NCI-H128 (cell line): ENCODE data around the gene FAM219B.
A peak's percentile ranks its signal among the peaks of the same experiment; 100 is the strongest.
"Not testable (repeated sequence)": the region's sequence is repeated elsewhere in the genome, so short reads cannot be mapped to it uniquely, and the experiment has no call there.

ENCODE experiments used
- DNase-seq: peaks from one replicate; lab custom pipeline; 2025; ENCODE audit not compliant: unreplicated experiment; lab: John Stamatoyannopoulos, UW

FAM219B gene

DNA sequence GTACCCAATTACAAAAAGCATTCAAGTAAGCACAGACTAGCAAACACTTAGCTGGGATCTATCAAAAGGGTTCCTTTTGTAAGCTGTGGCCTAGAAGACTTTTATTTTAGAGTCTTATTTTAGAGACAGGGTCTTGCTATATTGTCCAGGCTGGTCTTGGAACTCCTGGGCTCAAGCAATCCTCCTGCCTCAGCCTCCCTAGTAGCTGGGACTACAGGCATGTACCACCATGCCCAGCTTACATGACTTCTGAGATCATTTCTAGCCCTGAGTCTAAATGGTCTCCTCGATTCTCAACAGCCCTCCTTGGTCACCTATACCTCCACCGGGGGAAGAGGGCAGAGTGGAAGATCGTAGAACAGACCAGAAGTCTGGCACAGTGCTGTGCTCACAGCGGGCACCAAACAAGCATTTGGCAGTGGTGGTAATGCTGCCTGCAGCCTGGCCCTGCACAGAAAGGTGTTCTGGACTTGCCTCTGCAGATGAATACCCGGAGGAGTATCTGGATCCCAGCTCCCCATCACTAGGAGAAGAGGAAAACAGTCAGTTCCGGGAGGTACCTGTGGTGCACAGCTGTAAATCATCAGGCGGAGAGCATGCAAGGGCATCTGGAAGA is 2.4 kb downstream of the FAM219B start:
- DNase-seq = no peak

DNA sequence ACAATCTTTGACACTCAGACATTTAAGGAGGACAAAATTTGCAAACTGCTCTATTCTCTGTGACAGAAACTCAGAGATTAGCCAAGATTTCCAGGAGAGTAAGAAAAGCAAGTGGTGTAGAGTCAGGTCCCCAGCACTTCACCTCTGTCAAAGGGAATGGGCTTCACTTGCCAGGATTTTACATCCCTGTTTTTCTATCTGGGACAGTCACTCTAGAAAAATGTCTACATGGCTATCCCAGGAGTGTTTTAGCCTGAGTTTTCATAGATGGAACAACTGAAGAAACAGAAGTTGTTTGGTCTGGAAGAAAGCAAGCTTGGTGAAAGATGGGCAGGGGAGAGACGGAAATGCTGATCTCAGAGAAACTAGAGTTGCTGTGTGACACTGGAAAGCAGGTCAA is 3.0 kb downstream of the FAM219B start:
- DNase-seq = no peak

- DNase-seq = no peak
These were observed 4.2 kb downstream of the FAM219B start for GRCh38 chr15:74902295-74903075.

GRCh38 chr15:74901612-74902063 is 5.0 kb downstream of the FAM219B start:
- DNase-seq = peak; percentile 3

GRCh38 chr15:74897300-74897701 is 9.3 kb downstream of the FAM219B start:
- DNase-seq = no peak

DNA sequence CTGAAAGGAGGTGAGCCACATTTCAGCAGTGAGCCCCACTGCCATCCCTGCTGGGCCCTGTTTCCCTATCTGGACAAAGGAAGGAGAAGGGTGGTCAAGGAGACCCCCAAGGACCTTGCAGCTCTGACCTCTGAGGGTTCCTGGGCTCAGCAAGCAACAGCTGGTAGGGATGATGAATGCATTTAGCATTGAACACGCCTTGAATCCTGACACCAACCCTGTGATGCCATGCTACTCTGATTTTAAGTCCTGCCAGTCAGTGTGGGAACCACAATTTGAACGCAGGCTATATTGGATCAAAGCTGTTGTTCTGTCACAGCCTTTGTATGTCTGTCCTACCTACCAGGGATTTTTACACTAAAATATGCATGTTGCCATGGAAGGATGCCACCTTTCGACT is 10.3 kb downstream of the FAM219B start:
- no peak for DNase-seq

- DNase-seq = no peak
These were observed 10.8 kb downstream of the FAM219B start for GRCh38 chr15:74895830-74896229.

GRCh38 chr15:74894383-74894782 is 12.3 kb downstream of the FAM219B start:
- not testable (repeated sequence) for DNase-seq

- no peak for DNase-seq
These were observed 13.0 kb downstream of the FAM219B start for GRCh38 chr15:74893627-74894026.

GRCh38 chr15:74892931-74893330 is 13.7 kb downstream of the FAM219B start:
- DNase-seq = no peak

DNA sequence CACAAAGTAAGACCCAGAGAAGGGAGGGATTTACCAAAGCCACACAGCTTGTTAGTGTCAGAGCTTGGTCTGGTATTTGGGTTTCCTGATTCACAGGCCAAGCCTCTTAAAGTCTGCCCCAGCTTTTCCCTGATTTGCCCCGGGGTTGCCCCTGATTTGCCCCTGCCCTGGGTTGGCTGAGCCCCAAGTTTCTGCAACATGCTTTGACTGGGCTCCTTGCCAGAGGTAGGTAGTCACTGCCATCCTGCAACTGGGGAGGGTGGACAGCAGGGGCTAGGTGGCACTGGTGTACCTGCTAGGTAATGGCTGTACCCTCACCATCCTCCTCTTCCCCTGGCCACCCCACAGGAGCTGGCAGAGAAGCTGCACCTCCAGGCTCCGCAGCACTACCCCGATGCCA is 14.3 kb downstream of the FAM219B start:
- DNase-seq = no peak

DNA sequence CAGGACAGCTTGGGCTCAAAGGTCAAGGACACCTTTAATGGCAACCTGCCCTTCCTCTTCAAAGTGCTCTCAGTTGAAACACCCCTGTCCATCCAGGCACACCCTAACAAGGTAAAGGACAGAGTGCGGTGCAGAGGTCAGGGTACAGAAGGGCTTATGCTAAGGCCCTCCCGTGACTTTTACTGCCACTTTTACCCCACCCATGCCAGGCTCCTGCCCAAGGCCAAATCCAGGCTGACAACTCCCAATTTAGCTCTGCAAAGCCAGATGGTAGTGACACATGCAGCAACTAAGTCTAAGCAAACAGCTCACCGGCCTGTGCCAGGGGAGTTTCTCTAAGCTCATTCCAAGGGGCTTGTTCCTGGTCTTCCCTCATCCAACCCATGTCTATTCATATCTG is 15.2 kb downstream of the FAM219B start:
- no peak for DNase-seq

GRCh38 chr15:74890665-74890960 is 16.0 kb downstream of the FAM219B start:
- DNase-seq = no peak

DNA sequence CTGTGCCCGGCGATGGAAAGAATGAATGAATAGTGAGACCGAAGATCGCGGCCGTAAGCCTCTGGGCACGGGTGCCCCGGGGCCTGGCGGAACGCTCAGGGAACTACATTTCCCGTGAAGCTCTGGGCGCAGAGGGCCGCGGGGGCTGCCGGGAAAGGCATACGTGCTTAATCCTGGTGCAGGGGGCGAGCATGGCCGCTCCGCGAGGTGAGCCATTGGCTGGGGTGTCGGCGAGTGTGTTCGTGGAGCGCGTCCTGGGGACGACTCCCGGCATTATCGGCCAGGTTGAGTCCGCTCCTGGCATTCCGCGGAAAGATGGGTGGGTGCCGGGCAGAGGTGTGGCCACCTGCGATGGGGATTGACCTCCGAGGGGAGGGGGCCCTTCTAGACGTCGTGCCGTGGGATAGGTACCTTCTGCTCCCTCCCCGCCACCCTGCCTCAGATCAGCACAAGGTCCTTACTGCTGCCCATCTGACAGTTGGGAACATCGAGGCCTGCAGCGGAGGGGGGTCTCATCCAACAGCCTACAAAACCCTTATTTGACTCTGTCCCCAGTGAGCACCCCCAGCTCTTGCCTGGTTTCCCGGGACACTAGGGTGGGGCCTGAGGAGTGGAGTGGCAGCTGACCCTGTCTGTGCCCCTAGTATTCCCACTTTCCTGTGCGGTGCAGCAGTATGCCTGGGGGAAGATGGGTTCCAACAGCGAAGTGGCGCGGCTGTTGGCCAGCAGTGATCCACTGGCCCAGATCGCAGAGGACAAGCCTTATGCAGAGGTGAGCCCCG is 16.6 kb downstream of the FAM219B start, which contains the start of gene MPI:
MPI (plus strand) TSS at position 160 of the 782 bp plus-strand sequence; CDS start at position 192, 32 bp downstream.
- peak; percentile 59 for DNase-seq

DNA sequence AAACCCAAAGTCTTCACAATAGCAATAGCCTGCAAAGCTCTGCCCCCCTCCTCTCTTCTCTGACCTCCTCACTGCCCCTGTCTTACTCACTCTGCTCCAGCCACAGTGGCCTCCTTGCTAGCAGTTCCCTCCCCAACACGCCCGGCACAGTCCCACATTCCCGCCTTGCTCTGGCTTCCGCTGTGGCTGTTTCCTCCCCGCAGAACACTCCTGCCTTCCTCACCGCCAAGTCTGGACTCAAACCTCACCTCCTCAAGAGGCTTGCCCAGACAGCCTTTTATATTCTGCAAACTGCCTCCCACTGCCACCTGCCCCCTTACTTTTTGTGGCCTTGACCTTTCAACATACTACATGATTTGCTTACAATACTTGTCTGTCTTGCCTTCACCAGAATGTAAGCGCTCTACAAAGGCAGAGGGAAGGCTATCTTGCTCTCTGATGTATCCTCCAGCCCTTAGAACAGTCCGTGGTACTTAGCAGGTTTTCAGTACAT is 17.2 kb downstream of the FAM219B start:
- no peak for DNase-seq

GRCh38 chr15:74888716-74889115 is 17.9 kb downstream of the FAM219B start:
- no peak for DNase-seq

GRCh38 chr15:74887537-74888193 is 19.0 kb downstream of the FAM219B start:
- not testable (repeated sequence) for DNase-seq

GRCh38 chr15:74885461-74885860 is 21.2 kb downstream of the FAM219B start:
- DNase-seq = no peak

DNA sequence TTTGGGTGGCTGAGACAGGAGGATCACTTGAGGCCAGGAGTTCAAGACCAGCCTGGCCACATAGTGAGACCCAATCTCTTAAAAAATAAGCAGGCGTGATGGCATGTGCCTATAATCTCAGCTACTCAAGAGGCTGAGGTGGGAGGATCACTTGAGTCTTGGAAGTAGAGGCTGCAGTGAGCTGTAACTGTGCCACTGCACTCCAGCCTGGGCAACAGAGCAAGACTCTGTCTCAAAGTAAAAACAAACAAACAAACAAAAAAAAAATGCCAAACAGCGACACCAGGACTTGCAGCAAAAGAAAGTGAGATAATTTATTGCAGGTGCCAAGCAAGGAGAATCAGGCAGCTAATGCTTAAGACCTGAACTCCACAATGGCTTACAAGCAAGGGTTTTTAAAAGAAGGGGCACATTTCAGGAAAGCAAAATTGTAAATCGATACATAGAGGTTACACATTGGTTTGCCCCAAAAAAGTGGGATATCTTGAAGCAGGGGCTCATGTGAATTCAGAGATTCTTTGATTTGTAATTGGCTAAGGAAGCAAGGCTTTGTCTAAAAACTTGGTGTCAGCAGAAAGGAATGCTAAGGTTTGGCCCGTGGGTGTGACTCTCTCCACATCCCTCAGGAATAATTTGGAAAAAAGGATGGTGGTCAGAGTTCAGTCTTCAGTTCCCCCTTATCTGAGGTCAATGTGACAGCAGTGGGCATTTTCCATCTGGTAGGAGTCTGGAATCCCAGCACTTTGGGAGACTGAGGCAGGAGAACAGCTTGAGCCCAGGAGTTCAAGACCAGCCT is 22.0 kb downstream of the FAM219B start:
- DNase-seq = no peak

DNA sequence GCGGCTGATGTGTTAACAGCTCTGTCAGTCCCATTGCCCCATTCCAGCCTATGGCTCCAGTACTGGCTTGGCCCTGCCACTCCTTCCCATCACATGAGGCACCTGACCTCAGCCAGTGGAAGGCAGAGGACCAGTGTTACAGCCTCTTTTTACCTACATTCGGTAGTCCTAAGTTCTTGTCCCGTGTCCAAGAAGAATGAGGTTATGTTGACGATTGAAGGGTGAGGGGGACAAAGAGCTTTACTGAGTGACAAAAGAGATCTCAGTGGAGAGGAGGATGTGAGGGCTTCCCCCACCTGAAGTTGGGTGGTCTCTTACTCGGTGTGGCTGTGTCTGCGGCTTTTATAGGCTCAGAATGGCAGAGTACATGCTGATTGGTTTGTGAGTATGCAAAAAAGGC is 24.1 kb downstream of the FAM219B start:
- no peak for DNase-seq
